NOMO-1 treated with dmso at 0.1 percent for 144 hours (cell line): ENCODE results near the gene TCL1B.
"Not testable (repeated sequence)": the region's sequence is repeated elsewhere in the genome, so short reads cannot be mapped to it uniquely, and the experiment has no call there.

Source experiments
- DNase-seq: peaks from one replicate; lab custom pipeline; 2025; ENCODE audit not compliant: unreplicated experiment; lab: John Stamatoyannopoulos, UW

The TCL1B gene

DNA sequence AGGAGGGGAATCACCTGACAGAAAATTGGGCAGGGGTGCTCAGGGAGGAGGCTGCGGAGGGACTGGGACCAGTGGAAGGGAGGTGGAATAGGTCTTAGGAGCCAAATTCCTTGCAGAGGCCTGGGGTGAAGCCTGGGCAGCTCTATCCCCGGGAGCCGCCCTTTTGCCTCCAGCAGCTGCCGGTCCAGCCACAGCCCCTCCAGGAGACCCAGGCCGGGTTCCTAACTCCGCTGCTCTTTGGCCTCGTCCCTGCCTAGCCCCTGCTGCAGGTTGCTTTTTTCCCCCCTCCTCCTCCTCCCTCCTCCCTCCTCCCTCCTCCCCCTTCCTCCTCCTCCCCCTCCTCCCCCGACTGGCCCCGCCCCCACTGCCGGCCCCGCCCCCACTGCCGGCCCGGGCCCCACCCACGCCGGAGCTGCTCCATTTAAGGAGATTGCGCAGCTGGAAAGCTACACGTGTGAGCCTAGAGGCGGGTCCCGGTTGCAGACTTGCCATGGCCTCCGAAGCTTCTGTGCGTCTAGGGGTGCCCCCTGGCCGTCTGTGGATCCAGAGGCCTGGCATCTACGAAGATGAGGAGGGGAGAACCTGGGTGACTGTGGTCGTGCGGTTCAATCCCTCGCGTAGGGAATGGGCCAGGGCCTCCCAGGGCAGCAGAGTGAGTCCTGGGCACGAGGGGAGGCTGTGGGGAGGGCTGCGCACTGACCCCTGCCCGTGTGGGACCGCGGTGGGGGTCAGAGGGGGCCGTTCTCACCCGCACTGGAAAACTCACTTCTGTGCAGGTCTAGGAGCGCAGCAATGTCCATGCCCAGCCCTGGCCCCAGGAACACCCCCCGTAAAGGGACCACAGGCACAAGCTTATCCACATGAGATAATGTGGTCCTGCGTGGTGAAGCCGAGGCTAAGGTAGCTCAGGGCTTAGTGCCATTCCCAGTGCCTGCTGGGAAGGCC is at the start of gene TCL1B:
TCL1B (plus strand) TSS at position 449 of the 945 bp plus-strand sequence; CDS start at position 491, 42 bp downstream.
- no peak for DNase-seq

DNA sequence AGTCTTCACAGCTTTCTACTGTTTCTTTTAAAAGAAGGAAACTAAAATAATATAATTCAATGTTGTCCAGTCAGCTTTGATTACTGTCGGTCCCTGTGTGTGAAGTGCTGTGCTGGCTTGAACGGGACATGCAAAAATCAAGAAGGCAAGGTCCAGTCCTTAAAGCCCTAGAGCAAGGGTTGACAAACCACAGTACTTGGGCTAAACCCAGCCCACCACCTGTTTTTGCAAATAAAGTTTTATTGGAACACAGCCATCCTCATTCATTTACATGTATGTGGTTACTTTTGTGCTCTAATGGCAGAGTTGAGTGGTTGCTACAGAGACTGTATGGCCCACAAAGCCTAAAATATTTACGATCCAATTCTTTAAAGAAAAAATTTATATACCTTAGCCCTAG is 41.2 kb upstream of the TCL1B start:
- no peak for DNase-seq

DNA sequence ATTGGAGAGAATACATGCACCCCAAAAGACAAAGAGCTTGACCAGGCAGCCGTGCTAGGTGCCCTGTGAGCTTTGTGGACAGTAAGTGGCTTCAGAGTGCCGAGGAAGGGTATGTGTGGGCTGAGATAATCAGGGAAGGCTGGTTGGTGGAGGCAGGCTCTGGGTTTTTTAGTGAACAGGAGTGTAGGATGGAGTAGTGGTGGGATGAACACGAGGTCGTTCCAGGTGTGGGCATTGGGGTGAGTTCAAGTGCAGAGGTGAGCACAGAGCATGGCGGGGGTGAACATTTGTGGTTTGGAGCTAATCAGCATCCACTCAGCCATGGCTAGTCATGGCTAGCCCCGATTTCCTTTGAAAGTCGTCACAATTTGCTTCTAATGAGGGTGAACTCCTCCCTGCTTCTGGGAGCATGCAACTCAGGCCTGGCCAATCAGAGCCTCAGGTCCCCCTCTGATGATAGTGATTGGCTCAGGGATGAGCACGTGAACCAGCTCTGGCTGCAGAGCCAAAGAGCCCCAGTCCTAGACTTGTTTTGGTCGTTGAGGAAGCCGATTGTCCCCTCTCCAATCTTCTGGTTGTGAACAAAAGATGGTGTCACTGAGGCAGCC is 40.7 kb upstream of the TCL1B start:
- DNase-seq = no peak

DNA sequence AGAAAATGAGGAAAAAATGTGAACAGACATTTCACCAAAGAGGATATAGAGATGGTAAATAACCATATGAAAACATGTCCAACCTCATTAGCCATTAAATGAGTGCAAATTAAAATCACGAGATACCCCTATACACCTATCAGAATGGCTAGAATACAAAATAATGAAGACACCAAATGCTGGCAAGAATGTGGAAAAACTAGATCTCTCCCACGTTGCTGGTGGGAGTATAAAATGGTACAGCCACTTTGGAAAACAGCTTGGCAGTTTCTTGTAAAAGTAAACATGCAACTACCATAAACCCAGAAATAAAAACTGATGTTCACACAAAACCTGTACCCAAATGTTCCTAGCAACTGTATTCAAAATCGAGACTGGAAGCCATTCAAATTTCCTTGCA is 38.3 kb upstream of the TCL1B start:
- DNase-seq = no peak

DNA sequence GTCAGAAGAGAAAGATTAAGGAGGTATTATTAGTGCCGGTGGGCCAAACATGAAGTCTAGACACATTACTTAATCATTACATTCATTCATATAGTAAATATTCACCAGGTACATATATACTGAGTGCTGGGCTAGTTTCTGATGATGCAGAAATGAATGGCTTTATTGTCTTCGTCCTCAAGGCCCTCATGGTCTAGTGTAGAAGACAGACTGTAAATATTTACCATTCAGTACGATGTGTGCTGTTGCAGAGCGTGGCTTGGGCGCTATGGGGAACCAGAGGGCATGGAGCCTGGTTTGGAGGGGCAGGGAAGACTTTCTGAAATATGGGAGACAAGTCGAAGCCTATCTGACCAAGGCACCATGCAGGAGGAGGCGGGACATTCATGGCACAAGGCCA is 37.0 kb upstream of the TCL1B start:
- no peak for DNase-seq

GRCh38 chr14:95651028-95651427 is 35.2 kb upstream of the TCL1B start:
- no peak for DNase-seq

- DNase-seq = no peak
These were observed 34.2 kb upstream of the TCL1B start for GRCh38 chr14:95651821-95652583.

DNA sequence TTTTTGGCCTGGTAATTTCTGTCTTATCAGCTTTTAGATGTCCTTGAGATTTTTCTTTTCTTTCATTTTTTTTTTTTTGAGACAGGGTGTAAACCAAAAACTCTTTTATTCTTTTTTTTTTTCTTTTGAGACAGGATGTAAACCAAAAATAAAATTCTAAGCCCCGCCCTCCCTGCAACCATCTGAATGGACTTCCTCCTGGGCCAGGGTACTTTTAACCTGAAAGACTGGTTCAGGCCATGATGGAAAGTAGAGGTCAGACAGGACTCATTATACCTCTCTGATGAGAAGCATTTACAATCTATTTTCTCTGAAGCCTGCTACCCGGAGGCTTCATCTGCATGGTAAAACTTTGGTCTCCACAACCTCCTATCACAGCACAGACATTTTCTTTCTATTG is 33.5 kb upstream of the TCL1B start:
- no peak for DNase-seq

GRCh38 chr14:95655461-95655860 is 30.8 kb upstream of the TCL1B start:
- no peak for DNase-seq

- DNase-seq = no peak
These were observed 29.6 kb upstream of the TCL1B start for GRCh38 chr14:95656634-95657033.

DNA sequence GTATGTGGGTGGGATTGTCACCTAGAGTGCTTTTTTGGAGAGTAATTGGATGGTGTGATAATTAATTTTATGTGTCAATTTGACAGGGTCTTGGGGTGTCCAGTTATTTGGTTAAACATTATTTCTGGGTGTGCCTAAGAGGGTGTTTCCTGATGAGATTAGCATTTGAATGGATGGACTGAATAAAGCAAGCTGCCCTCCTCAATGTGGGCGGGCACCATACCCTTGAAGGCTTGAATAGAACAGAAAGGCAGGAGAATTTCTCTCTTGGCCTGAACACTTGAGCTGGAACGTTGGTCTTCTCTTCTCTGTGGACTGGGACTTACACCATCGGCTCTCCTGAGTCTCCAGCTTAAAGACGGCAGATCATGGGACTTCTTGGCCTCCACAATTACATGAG is 28.8 kb upstream of the TCL1B start:
- no peak for DNase-seq

DNA sequence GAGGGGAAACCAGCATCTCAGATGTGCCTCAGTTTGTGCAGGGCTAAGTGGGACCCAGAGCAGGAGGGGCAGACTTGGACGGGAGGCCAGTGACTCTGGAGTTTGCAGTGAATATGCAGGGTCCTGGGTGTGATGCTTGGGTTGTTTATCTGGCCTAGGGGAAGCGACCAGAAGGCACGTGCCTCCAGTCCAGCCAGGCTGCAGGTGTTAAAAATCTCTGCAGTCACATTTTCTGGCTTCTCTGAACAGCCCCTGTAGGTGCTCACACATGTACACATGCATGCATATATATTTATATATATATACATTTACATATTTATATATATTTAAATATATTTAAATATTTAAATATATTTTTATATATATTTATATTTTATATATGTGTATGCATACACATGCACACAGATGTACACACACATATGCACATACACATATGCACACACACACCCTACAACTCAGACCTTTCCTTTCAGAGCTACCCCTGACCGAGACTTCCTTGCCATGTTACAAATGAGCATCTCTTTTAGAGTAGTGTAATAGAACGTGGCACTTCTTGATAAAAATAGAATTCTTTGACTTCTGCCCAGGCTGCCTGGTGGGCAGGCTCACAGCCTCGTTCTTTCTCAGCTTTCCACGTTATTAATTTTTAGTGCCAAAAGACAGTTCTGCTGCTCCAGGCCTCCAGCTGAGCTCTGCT is 26.8 kb upstream of the TCL1B start:
- DNase-seq = no peak

GRCh38 chr14:95659990-95660385 is 26.2 kb upstream of the TCL1B start:
- no peak for DNase-seq

DNA sequence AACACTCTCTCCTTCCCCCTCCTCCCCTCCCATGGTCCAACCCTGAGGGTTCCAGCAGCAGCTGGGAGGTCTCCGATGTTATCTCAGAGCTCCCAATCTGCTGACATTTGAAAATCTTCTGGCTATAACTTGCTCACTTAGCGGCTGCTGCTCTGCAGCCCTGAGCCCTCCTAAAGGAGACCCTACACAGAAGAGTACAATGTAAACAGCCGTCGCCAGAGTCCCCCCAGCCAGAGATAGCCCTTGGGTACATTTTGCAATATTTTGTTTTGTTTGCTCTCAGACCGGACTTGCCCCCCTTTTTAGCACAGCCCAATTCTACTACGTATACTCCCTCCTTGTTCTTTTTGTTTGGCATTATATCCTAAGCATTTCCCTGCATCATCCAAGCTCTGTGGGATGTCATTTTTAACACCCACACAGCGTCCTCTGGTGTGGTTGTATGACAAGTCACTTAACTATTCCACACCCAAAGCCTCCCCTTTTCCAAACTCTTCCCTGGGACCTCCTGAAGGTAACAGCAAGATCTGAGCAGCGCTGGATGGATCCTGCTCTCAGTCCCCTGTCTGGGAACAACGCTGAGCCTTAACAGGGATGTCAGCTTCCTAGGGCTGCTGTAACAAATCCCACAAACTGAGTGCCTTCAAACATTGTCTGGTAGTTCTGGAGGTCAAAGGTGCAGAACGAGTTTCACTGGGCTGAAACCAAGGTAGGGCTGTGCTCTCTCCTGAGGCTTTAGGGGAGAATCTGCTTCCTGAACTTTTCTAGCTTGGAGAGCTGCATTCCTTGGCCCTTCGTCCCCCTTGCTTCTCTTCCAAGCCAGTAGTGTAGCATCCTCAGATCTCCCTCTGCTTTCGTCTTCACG is 25.3 kb upstream of the TCL1B start:
- no peak for DNase-seq

DNA sequence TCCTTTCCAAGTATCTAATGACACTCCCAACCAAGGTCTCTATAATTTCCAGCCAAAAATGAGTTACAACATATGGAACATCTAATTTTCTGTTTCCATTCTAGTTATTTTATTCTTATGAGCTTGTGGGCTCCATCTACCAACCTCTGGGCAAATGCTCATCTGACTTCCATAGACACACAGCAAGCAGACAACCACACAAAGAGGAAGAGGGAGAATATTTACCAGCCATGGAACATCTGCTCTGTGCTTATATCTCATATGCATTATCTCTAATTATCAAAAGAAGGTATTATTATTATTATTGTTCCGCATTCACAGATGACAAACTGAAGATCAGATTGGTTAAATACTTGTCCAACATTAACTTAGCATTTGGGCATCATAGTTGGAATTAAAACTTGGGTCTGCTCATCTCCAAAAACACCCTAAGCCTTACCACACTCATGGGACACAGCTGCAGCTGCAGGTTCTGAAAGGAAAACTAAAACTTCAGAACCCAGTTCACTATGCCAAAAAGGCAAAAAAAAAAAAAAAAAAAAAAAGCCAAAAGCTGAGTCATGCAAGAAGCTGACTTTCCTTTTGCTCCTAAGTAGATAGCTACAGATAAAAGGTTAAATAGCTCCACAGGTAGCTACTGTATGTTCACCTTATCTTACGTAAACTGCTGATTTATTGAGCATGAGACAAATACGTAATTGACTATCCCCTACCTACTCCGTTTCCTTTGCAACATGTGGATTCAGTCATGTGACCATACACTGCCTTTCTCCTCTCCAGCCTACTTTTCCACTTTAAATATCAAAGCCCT is 23.6 kb upstream of the TCL1B start:
- DNase-seq = no peak

DNA sequence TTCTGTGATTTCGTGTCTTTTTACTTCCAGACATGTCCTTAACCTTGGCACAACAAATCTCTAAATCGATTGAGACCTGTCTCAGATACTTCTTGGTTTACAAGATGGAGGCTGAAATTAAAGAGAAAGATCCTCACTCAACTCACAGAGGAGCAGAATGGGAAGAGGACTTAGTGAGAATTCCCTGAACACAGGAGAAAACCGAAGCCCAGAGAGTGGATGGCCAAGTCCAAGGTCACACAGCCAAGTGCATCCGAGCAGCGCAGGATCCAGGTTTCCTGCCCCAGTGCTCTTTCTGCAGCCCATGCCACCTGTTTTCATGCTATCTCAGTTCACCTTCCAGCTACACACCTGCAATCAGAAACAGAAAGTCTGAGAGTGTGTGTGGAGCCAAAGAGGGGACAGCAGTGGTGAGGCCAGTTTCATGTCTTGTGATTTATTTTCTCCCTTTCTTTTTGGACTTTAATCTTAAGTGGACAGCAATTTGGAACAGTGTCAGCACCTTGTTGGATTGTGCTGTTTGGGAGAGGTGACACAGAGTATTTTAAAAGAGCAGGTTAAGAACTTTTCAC is 22.9 kb upstream of the TCL1B start:
- no peak for DNase-seq

DNA sequence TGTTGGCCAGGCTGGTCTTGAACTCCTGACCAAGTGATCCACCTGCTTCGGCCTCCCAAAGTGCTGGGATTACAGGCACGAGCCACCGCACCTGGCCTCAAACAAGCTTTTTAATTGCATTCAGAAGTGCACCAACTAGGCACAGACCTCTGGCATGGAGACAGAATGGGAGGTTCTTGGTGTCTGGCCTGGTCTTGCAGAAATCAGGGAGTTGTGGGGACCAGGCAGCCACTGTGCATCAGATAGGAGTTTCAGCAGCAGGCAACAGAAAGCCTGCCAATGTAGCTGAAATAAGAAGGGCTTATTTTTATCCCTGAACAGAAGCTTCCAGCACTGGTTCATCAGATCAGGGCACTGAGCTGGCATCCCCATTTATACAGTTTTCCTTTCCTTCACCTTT is 22.2 kb upstream of the TCL1B start:
- DNase-seq = no peak

- no peak for DNase-seq
These were observed 21.7 kb upstream of the TCL1B start for GRCh38 chr14:95664546-95664945.

- DNase-seq = not testable (repeated sequence)
These were observed 20.7 kb upstream of the TCL1B start for GRCh38 chr14:95665530-95665929.
